Measurements from ENCODE around the gene ASCC2. TPM values are rescaled to one million over a fixed set of nuclear protein-coding genes. Genes with fewer than 3 reads are reported as not detected.

Gene ASCC2
- total and polyA plus RNA-seq, 12 donors: 44.8 to 153 (median 74.7) TPM

DNA sequence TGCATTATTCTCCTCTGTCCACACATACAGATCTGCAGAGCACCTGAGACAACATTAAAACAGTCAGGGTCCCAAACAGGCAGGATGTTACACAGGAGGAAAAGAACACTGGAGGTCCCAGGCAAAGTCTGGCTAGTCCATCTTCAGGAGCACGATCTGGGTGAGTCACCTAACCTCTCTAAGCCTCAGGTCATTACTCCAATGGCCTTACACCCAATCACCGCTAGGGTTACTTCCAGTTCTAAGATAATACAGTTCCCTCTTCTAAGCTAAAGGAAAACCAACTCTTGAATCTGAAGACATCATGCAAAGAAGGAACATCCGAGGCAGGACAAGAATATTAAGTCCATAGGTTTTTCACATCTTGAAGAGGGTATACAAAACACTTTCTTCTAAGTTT is 24.5 kb downstream of the ASCC2 start:
- no peaks in the 10 kb centered on the region for H3K9me3 ChIP-seq (replicated peaks in 1 of 3)
- no peaks in the 10 kb centered on the region for H3K27me3 ChIP-seq
- 37 to 60% (median 53%) methylated on average over 3 of the region's 3 CpGs for WGBS, 4 donors
- DNase-seq: peak in 1 of 7 donors; percentile 44
- H3K4me3 ChIP-seq: no peak overlapping the region
- no peak overlapping the region for H3K27ac ChIP-seq
- no peaks in the 10 kb centered on the region for H3K4me1 ChIP-seq (replicated peaks in 1 of 2)
- intact Hi-C loops (cut with DNase I): no loop called here
- TF ChIP-seq, protein P1, sequence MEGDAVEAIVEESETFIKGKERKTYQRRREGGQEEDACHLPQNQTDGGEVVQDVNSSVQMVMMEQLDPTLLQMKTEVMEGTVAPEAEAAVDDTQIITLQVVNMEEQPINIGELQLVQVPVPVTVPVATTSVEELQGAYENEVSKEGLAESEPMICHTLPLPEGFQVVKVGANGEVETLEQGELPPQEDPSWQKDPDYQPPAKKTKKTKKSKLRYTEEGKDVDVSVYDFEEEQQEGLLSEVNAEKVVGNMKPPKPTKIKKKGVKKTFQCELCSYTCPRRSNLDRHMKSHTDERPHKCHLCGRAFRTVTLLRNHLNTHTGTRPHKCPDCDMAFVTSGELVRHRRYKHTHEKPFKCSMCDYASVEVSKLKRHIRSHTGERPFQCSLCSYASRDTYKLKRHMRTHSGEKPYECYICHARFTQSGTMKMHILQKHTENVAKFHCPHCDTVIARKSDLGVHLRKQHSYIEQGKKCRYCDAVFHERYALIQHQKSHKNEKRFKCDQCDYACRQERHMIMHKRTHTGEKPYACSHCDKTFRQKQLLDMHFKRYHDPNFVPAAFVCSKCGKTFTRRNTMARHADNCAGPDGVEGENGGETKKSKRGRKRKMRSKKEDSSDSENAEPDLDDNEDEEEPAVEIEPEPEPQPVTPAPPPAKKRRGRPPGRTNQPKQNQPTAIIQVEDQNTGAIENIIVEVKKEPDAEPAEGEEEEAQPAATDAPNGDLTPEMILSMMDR (IDR thresholded peaks at IDR 0.05): peak in 5 of 6 experiments; percentile 11 to 42 (median 35)
- no peak for TF ChIP-seq POLR2A (IDR thresholded peaks at IDR 0.05)
- peaks cover 0 to 71% of the 10 kb centered on the region in 2 donors for H3K36me3 ChIP-seq (replicated peaks in 1 of 2)

DNA sequence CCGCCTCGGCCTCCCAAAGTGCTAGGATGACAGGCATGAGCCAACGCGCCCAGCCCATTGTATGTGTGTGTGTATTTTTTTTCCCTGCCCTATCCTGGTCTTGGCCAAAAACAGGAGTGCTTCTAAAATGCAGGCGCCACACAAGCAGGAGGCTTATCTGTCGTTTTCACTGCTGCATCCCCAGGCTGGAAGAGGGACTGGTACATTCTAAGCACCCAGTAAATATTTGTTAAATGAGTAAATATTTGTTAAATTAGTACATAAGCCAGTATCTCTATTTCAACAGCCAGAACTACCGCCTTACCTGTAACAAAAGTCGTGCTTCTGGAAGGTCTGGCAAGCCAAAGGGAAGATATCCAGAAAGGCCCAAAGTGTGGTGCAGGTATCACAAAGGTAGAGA is 24.9 kb downstream of the ASCC2 start:
- Histone ChIP-seq H3K27ac (no peak overlapping the region), H3K36me3 (replicated peaks in 1 of 2) (peaks cover 0 to 76% of the 10 kb centered on the region in 2 donors), H3K27me3 (no peaks in the 10 kb centered on the region), H3K4me1 (replicated peaks in 1 of 2) (no peaks in the 10 kb centered on the region), H3K9me3 (replicated peaks in 1 of 3) (no peaks in the 10 kb centered on the region), H3K4me3 (no peak overlapping the region)
- intact Hi-C loops (cut with DNase I): no loop called here
- DNase-seq: no peak
- WGBS, 4 donors: 92 to 98% (median 96%) methylated on average over 4 to 8 of the region's 8 CpGs
- TF ChIP-seq, protein P1 (IDR thresholded peaks at IDR 0.05): no peak
- no peak for TF ChIP-seq POLR2A (IDR thresholded peaks at IDR 0.05)

DNA sequence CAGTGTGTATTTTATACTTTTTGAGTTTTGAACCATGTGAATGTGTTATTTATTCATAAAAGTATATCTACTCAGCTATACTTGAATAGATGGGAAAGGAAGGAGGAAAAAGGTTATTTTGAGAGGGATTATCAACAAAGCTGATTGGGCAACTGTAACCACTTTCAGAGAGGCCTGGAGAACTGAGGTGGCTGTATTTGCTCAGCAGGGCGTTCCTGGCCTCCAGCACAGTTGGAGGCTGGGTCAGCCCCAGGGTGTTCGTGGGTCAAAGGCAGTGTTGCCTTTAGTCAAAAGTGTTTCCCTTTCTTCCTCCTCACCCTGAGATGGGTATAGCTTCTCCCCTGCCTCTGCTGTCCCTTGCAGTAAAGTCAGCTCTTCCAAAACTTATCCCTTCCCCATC is 26.7 kb downstream of the ASCC2 start:
- Histone ChIP-seq H3K9me3 (replicated peaks in 1 of 3) (no peaks in the 10 kb centered on the region), H3K4me1 (replicated peaks in 1 of 2) (no peaks in the 10 kb centered on the region), H3K36me3 (replicated peaks in 1 of 2) (peaks cover 0 to 89% of the 10 kb centered on the region in 2 donors), H3K27me3 (no peaks in the 10 kb centered on the region), H3K27ac (no peak overlapping the region), H3K4me3 (no peak overlapping the region)
- TF ChIP-seq, protein P1 (IDR thresholded peaks at IDR 0.05): no peak
- TF ChIP-seq POLR2A (IDR thresholded peaks at IDR 0.05): no peak
- 79 to 88% (median 86%) methylated on average over 2 of the region's 2 CpGs for WGBS, 4 donors
- no peak for DNase-seq
- intact Hi-C loops (cut with DNase I): no loop called here

DNA sequence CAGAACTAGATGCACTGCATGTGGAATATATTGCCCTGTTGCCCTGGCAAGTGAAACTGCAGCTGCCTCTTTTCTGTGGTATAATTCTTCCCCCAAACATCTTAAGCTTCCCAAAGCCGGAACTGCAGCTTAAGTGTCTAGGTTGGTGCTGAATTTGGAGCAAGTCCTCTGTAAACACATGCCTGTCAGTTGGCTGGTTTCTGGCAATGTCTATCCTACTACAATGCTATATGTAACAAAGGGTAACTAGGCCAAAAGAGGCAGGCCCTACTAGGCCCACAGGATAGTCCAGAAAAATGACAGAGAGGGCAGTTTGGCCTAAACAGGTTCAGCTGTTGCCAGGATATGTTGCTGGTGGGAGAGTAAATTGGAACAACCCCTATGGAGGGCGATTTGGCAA is 27.9 kb downstream of the ASCC2 start:
- no peak for TF ChIP-seq POLR2A (IDR thresholded peaks at IDR 0.05)
- TF ChIP-seq, protein P1 (IDR thresholded peaks at IDR 0.05): no peak
- H3K36me3 ChIP-seq (replicated peaks in 1 of 2): peaks cover 0 to 95% of the 10 kb centered on the region in 2 donors
- H3K4me1 ChIP-seq (replicated peaks in 1 of 2): no peaks in the 10 kb centered on the region
- H3K9me3 ChIP-seq (replicated peaks in 1 of 3): no peaks in the 10 kb centered on the region
- no peak overlapping the region for H3K4me3 ChIP-seq
- no peak for DNase-seq
- H3K27me3 ChIP-seq: no peaks in the 10 kb centered on the region
- WGBS, 4 donors: 93 to 95% (median 94%) methylated on average over 2 of the region's 2 CpGs
- intact Hi-C loops (cut with DNase I): no loop called here
- no peak overlapping the region for H3K27ac ChIP-seq
